Epithelial cell of umbilical artery (primary cell): ENCODE results near the gene ANKS4B. TPM values are rescaled to one million over a fixed set of nuclear protein-coding genes. Genes with fewer than 3 reads are reported as not detected.

Experiments
- total RNA-seq: library from RNA; depleted of rRNA; stranded (reverse); fragments of >200 nt; gene quantifications from 2 replicates; pipeline ENCODE4 v1.2.3, GENCODE V29; 2014

Gene ANKS4B, protein sequence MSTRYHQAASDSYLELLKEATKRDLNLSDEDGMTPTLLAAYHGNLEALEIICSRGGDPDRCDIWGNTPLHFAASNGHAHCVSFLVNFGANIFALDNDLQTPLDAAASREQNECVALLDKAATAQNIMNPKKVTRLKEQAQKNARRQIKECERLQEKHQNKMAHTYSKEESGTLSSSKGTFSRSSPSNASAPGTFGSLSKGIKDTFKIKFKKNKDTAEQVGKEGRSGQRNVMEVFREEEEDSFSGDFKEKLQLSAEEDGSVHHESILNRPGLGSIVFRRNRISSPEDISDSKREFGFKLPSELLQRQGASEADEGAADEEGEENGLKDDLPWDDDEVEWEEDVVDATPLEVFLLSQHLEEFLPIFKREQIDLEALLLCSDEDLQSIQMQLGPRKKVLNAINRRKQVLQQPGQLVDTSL
- not detected in 2 replicates for total RNA-seq

DNA sequence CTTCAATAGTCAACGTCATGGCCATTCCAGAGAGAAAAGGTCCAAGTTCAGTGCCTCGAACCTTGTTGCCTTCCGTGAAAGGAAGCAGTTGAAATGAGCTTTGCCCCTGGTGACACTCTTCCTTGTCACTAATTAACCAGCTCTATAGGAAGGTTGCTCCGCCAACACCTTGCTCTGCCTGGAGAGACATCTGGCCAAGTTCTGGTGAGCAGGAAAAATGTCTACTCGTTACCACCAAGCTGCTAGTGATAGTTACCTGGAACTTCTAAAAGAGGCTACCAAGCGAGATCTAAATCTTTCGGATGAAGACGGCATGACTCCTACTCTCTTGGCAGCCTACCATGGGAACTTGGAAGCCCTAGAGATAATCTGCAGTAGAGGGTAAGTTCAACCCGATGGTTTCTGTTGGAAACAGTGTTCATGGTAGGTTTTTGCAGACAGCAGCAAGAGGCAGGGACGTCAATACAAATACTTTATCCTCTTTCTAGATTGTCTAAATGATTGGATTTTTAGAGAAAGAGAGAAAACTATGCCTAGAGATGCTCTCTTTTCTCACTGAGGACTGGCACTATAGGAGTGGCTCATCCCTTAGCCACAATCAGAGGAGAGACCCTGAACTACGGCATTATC, at the start of gene ANKS4B:
Gene ANKS4B (plus strand): TSS at position 179 of the 630 bp plus-strand sequence. CDS start 39 bp downstream, at position 218.

DNA sequence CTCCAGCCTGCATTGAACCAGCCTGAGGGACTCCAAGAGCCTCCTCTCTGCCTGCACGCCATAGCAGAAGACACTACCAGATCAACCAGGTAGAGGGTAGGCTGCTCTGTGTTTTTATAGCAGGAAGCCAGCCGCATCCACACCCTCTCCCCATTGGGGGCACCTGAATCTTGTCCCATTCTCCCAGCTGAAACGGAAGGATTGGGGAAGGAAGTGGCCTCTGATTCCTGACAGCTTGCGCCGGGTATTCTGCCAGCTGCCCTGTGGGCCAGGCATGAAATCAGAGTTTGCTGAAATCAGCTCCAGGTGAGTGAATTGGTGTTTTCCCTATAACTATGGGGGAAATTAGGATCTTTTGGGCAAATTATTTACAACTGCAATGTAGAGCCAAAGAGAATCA, 22.0 kb upstream of the ANKS4B start, which contains the start of gene ZP2:
Gene ZP2 (minus strand): TSS at position 89 of the 400 bp plus-strand sequence. CDS start 27 bp downstream, at position 62.

DNA sequence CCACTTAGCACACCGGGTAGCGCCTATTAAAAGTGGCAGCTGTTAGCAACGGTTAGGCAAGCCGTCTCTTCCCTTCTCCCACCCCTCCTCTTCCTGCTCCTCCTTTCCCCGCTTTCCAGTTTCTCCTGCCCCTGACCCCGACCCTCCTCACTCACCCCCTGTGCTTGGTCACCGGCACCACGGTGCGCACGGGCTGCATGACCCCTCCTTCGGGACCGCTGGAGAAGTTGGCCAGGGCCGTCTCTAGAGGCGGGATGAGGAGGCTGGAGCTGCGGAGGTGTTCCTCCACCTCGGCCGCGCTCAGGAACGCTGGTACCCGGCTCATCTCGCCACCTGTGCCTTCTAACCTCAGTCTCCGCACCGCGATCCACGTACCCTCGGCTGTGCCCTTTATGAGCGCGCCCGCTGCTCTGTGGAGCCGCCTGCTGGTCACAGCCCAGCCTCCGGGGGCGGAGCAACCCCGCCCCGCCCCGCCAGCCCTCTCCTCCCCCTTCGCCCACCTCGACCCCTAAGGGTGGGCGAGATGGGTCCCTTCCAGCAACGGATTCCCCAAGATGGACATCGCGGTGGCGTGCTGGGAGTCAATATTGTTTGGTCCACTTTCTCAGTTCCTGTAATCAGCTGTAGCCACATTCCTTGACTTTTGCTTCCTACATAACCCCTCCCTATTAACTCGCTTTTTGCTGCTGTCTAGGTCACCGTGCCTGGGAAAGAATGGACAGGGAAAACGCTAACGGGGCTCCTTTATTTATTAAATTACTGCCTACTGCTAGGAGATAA, 44.6 kb downstream of the ANKS4B start, which contains the start of gene CRYM:
Gene CRYM (minus strand): TSS at position 364 of the 780 bp plus-strand sequence. CDS start 39 bp downstream, at position 325.

Other genes with a start within 250 kb of the ANKS4B start
- gene DNAH3, start 82.9 kb upstream of the ANKS4B start, total RNA-seq, result under 0.01 and 0.15 TPM in 2 replicates
- gene LDAF1, start 75.0 kb upstream of the ANKS4B start, total RNA-seq, result 30.2 and 45.1 TPM in 2 replicates
- gene ZP2, start 22.1 kb upstream of the ANKS4B start, total RNA-seq, result not detected in 2 replicates
- not detected in 2 replicates for gene CRYM, start 44.6 kb downstream of the ANKS4B start, total RNA-seq